DMS 273 (cell line): ENCODE measurements around the gene BICD1.
"Not testable (repeated sequence)": the region's sequence is repeated elsewhere in the genome, so short reads cannot be mapped to it uniquely, and the experiment has no call there.

ENCODE experiments used
- DNase-seq: peaks from one replicate; lab custom pipeline; 2025; ENCODE audit not compliant: unreplicated experiment; lab: John Stamatoyannopoulos, UW

BICD1 gene

GRCh38 chr12:32183650-32184049 lies 77.0 kb downstream of the BICD1 start:
- no peak for DNase-seq

GRCh38 chr12:32187127-32187526 lies 80.5 kb downstream of the BICD1 start:
- DNase-seq, result not testable (repeated sequence)

GRCh38 chr12:32191445-32191844 lies 84.8 kb downstream of the BICD1 start:
- DNase-seq, result no peak

DNA sequence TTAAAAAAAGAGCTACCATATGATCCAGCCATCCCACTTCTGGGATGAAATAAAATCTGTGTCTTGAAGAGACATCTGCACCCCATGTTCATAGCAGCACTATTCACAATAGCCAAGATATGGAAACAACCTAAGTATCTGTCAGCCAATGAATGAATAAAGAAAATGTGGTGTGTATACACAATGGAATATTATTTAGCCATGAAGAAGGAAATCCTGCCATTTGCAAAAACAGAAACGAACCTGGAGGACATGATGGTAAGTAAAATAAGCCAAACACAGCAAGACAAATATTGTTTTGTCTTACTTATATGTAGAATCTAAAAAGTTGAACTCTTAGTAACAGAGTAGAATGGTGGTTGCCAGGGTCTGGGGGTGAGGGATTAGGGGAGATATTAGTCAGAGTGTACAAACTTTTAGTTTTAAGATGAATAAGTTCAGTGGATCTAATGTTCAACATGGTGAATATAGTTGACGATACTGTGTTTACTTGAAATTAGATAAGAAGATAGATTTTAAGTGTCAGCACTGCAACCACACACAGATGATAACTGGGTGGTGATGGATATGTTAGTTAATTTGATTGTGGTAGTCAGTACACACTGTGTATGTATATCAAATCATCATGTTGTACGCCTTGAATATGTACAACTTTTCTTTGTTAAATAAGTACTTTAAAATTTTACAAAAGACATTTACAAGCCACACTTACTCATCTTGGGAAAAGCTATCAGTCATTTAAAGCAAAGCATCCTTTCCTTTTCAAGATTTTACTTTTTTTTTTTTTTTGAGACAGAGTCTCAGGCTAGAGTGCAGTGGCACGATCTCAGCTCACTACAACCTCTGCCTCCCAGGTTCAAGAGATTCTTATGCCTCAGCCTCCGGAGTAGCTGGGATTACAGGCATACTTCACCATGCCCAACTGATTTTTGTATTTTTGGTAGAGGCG lies 89.9 kb downstream of the BICD1 start:
- no peak for DNase-seq

DNA sequence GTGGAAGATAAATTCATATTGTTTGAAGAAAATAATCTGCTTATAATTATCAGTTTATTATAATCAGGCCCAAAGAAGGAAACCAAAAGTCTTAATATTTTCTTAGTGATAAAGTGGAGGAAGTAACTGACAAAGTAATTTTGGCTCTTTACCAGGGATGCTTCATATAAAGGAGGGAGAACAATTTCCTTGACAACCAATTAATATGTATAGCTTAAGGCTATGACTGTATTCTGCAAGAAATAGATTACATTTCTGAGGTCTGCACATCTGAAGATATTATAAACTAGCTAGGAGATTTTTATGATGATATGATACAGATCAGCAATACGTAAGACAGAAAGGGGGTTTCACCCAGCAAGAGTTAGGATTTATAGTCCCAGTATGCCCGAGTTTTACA lies 90.8 kb downstream of the BICD1 start:
- DNase-seq, result no peak

DNA sequence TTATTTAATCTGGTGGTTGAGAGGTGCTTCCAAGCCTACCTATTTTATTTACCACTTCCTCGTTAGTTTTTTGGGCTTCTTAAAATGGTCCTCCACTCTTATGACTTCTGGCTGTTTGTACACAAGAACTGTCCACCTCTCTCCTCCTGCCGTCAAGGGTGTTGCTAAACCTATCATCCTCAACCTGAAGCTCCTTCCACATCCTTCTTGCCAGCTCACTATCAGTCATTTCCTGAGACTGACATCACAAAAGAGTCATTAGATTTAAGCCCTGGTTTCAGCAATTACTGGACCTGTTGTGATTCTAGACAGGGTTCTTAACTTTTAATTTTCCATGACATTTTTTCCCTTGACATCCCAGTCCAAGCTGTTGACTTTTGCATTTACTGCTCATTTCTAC lies 91.9 kb downstream of the BICD1 start:
- DNase-seq, result no peak

DNA sequence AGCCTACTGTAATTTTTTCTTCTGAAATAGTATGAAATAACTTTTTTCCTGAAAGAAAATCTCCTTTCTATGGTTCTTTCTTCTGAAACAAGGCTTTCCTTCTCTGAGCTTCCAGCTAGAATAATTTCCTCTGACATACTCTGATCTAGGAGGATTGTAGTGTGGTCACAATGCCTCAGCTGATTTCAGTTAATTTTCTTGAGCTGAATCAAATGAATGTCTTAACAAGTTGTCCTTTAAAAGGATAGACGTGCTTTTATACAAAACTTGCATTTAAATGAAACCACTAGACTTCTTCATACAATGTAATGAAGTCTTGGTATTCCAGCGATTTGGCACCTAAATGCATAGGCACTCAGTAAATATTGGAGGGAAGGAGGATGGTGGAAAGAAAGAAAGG lies 94.4 kb downstream of the BICD1 start:
- DNase-seq, result peak; percentile 35

DNA sequence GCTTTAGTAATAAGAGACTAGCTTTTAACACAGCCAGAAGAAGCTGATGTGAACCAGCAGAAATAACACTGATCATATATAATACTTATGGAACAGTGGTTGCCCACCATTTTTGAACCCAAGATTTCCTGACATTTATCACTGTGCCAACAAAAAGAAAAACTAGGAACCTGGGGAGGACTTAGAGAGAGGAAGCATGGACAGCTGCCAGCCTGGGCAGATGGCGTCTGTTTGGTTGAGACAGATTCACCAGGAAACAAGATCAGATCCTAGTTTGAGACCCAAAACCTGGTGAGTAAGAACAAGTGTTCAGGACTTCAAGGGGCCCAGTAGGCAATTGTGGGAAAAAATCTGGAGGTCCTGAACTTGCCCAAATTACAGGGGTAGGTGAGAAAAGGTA lies 95.3 kb downstream of the BICD1 start:
- DNase-seq, result peak; percentile 92

- no peak for DNase-seq
These were observed 99.1 kb downstream of the BICD1 start for GRCh38 chr12:32205731-32206130.

GRCh38 chr12:32208355-32208754 lies 101.7 kb downstream of the BICD1 start:
- peak; percentile 38 for DNase-seq

- peak; percentile 62 for DNase-seq
These were observed 104.6 kb downstream of the BICD1 start for GRCh38 chr12:32211066-32211899.

GRCh38 chr12:32211900-32212156 lies 105.2 kb downstream of the BICD1 start:
- DNase-seq, result peak; percentile 60

DNA sequence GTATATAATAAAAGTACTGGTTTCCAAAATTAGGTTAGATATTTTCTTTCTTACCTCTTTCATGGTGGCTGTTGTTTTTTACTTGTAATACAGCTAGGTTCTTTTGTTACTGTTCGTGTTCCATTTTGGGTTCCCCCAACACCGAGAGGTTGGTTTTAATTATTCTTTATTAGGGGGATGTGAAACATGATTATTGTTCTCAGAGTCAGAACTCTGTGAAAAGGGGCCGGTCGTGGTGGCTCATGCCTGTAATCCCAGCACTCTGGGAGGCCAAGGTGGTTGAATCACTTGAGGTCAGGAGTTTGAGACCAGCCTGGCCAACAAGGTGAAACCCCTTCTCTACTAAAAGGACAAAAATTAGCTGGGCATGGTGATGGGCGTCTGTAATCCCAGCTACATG lies 108.1 kb downstream of the BICD1 start:
- DNase-seq, result no peak

GRCh38 chr12:32217354-32218310 lies 111.0 kb downstream of the BICD1 start:
- DNase-seq, result no peak

DNA sequence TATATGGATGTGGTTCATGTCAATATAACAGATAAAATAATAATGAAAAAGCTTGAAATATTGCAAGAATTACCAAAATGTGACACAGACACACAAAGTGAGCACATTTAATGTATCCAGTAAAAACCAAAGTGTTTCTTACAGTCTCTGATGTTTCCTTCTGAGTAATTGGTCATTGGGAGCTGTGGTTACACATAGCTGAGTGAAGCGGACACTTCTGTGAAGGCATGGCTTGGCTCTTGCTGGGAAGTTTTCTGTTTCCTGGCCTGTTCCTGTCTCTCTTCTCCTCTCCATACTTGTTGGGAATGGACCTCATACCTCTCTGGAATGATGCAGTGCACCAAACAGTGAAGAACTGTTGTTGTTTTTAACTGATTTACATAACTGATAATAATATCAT lies 117.3 kb downstream of the BICD1 start:
- no peak for DNase-seq

GRCh38 chr12:32226768-32227167 lies 120.1 kb downstream of the BICD1 start:
- no peak for DNase-seq

DNA sequence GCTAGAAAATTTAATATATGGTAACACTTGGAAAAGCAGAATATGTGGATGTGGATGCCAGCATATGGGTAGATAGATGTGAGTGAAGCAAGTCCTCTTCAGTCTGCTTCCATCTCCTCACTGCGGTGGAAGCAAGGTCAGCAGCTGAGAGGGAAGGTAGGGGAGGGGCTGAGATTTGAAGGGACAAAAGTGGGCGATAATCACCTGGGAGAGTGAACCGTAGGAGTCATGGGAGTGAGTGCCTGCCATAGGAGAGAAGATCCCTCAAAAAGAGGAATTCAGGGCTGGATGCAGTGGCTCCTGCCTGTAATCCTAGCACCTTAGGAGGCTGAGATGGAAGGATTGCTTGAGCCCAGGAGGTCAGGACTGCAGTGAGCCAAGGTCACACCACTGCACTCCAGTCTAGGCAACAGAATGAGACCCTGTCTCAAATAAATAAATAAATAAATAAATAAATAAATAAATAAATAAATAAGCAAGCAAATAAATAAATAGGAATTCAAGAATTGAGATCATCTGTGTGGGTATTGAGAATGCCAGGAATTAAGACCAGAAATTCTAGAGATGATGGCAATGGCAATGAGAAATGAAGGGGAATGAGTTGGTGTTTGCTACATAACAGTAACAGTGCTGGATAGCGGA lies 123.4 kb downstream of the BICD1 start:
- peak; percentile 26 for DNase-seq

DNA sequence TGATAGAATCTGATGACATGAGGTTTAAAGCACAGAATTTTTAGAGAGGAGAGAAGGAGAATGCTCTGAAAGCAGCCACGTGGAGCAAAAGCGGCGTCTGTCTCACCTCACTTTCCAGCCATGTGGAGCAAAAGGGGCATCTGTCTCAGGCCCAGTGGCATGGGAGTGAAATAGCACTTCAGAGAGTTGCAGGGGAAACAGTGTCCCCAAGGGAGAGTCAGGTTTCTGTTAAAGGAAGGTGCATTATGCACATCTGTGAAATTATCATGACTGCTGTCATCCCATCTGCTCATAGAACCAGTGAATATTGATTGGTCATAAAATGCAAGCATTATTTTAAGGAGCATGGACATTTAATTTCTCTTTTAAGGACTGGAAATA lies 124.0 kb downstream of the BICD1 start:
- peak; percentile 97 for DNase-seq

GRCh38 chr12:32231361-32231760 lies 124.7 kb downstream of the BICD1 start:
- not testable (repeated sequence) for DNase-seq

DNA sequence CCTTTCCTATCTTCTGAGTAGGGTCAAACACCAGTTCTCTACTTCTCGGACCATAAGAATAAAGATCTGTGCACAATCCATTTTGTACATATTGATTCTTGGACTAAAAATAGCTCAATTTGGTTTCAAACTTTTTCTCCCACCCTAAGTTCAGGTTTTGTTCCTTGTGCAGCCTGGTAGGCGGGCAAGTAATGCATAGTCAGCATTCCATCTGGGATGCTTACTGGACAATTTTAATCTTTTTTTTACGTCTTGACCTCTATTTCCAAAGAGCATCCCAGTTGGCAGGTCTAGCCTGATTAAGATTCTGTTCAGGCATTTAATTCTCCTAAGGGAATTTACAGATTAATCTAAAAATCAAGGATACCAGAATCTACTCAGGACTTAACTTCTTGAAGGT lies 126.9 kb downstream of the BICD1 start:
- no peak for DNase-seq

- DNase-seq, result no peak
These were observed 128.6 kb downstream of the BICD1 start for GRCh38 chr12:32235251-32235650.
